Stomach (tissue), 4 donors: Measurements from ENCODE around the gene ZNF584.

ENCODE experiments used
- EP300 ChIP-seq: sonication (generic); formaldehyde crosslinking; IDR thresholded peaks from one replicate; pipeline ENCODE4 v1.6.1; 2017; ENCODE audit warnings: antibody characterized with exemption
- POLR2A ChIP-seq, 4 donors: fragments of 450-650 bp; IDR thresholded peaks; one replicate each; pipeline ENCODE4 v1.6.1; 2016; ENCODE audit warnings: antibody characterized with exemption in 4 of 4, control low read depth in 2 of 4, mild to moderate bottlenecking in 1 of 4, moderate library complexity in 1 of 4

- TF ChIP-seq POLR2A (IDR thresholded peaks at IDR 0.05) (no peak), EP300 (no peak)
These were observed 8.0 kb upstream of the ZNF584 start for GRCh38 chr19:58400316-58400915.
